Peyer's patch (tissue), 4 donors: ENCODE results near the gene DMKN. TPM values are rescaled to one million over a fixed set of nuclear protein-coding genes. Genes with fewer than 3 reads are reported as not detected.

ENCODE experiments used
- DNase-seq, 3 donors: peaks; one replicate each; pipeline ENCODE4 v3.0.0-alpha.2; 2017 to 2019
- H3K27ac ChIP-seq, 4 donors: fragments of 200-600 bp; sonication (generic); one replicate each; pipeline ENCODE4 v1.5.1; 2016 to 2019
- H3K27me3 ChIP-seq, 2 donors: fragments of 200-600 bp; sonication (generic); one replicate each; pipeline ENCODE4 v1.5.1; 2019
- H3K36me3 ChIP-seq, 3 donors: fragments of 200-600 bp; sonication (generic); one replicate each; pipeline ENCODE4 v1.5.1; 2016 to 2019
- H3K4me1 ChIP-seq, 4 donors: fragments of 200-600 bp; sonication (generic); one replicate each; pipeline ENCODE4 v1.5.1; 2016 to 2019
- H3K4me3 ChIP-seq, 4 donors: fragments of 200-600 bp; sonication (generic); 1 replicate in 3 of 4; 2 replicates in 1 of 4; pipeline ENCODE4 v1.5.1; 2016 to 2019; ENCODE audit warnings: mild to moderate bottlenecking in 1 of 4
- H3K9me3 ChIP-seq, 4 donors: fragments of 200-600 bp; sonication (generic); one replicate each; pipeline ENCODE4 v1.5.1; 2016 to 2019; ENCODE audit warnings: mild to moderate bottlenecking in 1 of 4
- CTCF ChIP-seq, 6 experiments: fragments of 450-650 bp in 4 of 6; fragments of 200-600 bp in 2 of 6; sonication (generic) in 1 of 6; IDR thresholded peaks; one replicate each; pipeline ENCODE4 v1.5.1; 2017 to 2019; ENCODE audit warnings: antibody characterized with exemption in 6 of 6, mild to moderate bottlenecking in 3 of 6, moderate library complexity in 1 of 6
- POLR2A ChIP-seq, 2 donors: fragments of 450-650 bp; IDR thresholded peaks; one replicate each; pipeline ENCODE4 v1.5.1; 2017; ENCODE audit warnings: antibody characterized with exemption in 2 of 2, mild to moderate bottlenecking in 2 of 2, moderate library complexity in 2 of 2
- total RNA-seq, 4 donors: library from RNA; depleted of rRNA; stranded (reverse); fragments of >200 nt; gene quantifications; one replicate each; pipeline ENCODE4 v1.1.0, GENCODE V29; 2016

Gene DMKN
- total RNA-seq, 4 donors from 2014 or later, result 1.9 to 29.7 (median 10.7) TPM; not detected in 1

- no peak for DNase-seq
- H3K4me3 ChIP-seq, result no peak overlapping the region
- H3K4me1 ChIP-seq, result peaks cover 0 to 12% (median 5%) of the 10 kb centered on the region in 4 donors
- no peak overlapping the region for H3K27ac ChIP-seq
- H3K36me3 ChIP-seq, result no peaks in the 10 kb centered on the region
- peaks cover 0 to 4% (median 0%) of the 10 kb centered on the region in 4 donors for H3K9me3 ChIP-seq
- H3K27me3 ChIP-seq, result no peaks in the 10 kb centered on the region
- TF ChIP-seq CTCF (IDR thresholded peaks at IDR 0.05), result no peak
- no peak for TF ChIP-seq POLR2A (IDR thresholded peaks at IDR 0.05)
Measured at GRCh38 chr19:35560271-35560670, 46.8 kb upstream of the DMKN start.

DNA sequence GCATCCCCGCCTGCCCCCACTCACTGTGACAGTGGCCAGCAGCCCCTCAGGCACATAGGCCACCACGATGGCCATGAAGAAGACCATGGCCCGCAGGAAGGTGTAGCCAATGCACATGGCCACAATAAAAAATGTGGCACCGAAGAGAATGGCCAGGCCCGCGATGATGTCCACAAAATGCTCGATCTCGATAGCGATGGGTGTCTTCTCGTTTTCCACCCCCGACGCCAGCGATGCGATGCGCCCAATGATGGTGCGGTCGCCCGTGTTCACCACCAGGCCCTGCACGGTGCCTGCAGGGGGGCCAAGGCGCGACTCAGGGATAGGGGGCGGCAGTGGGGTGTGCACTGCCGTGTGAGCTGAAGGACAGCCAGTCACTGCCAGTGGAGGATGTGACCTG is 46.3 kb upstream of the DMKN start:
- Histone ChIP-seq H3K4me1 (peaks cover 0 to 12% (median 5%) of the 10 kb centered on the region in 4 donors), H3K9me3 (peaks cover 0 to 4% (median 0%) of the 10 kb centered on the region in 4 donors), H3K27ac (no peak overlapping the region), H3K4me3 (no peak overlapping the region), H3K27me3 (no peaks in the 10 kb centered on the region), H3K36me3 (no peaks in the 10 kb centered on the region)
- TF ChIP-seq CTCF (IDR thresholded peaks at IDR 0.05) (no peak), POLR2A (IDR thresholded peaks at IDR 0.05) (no peak)
- DNase-seq, result no peak

GRCh38 chr19:35559281-35559659 is 45.8 kb upstream of the DMKN start:
- Histone ChIP-seq H3K4me3 (no peak overlapping the region), H3K9me3 (peaks cover 0 to 4% (median 0%) of the 10 kb centered on the region in 4 donors), H3K27me3 (no peaks in the 10 kb centered on the region), H3K4me1 (peaks cover 0 to 12% (median 5%) of the 10 kb centered on the region in 4 donors), H3K36me3 (no peaks in the 10 kb centered on the region), H3K27ac (no peak overlapping the region)
- peak in 1 of 3 donors; percentile 31 for DNase-seq
- TF ChIP-seq CTCF (IDR thresholded peaks at IDR 0.05), result no peak
- TF ChIP-seq POLR2A (IDR thresholded peaks at IDR 0.05), result no peak

DNA sequence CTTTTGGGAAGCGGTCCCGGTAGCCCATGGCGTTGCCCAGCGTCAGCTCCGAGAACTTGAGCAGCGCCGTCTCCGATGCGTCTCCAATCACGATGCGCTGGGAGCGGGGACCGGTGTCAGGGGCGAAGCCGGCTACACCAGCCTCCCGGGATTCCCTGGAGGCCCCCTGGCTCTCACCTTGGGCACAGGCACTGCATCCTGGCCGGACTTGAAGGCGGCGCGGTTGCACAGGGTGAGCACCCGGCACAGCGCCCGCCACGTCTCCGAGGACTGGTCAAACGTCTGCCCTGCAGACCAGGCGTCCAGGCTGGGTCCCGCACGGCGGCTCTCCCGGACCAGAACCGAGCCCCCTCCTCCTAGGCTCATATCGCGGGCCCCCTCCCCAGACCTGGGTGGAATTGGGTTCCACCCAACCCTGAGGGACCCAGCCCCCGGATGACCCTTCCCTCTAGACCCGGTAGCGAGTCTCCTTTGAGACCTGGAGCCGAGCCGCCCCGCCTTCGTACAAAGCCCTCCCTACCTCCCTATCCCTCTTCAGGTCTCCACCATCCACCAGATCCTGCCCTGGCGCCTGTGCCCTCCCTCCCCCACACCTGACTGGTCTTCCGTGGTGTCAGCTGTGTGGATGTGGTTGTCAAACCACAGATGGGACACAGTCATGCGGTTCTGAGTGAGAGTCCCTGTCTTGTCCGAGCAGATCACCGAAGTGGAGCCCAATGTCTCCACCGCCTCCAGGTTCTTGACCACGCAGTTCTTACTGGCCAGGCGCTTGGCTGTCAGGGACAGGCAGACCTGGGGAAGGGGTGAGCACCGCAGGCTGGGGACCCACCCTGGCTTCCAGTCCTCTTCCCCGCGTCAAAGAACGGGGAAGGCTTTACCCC is 45.2 kb upstream of the DMKN start:
- Histone ChIP-seq H3K4me1 (peaks cover 0 to 12% (median 5%) of the 10 kb centered on the region in 4 donors), H3K36me3 (no peaks in the 10 kb centered on the region), H3K9me3 (peaks cover 0 to 4% (median 0%) of the 10 kb centered on the region in 4 donors), H3K27ac (no peak overlapping the region), H3K27me3 (no peaks in the 10 kb centered on the region), H3K4me3 (peak overlapping the region in 2 of 4 donors; percentile 37 to 38)
- TF ChIP-seq POLR2A (IDR thresholded peaks at IDR 0.05), result no peak
- DNase-seq, result no peak

GRCh38 chr19:35557539-35558399 is 44.3 kb upstream of the DMKN start:
- H3K36me3 ChIP-seq, result no peaks in the 10 kb centered on the region
- no peaks in the 10 kb centered on the region for H3K27me3 ChIP-seq
- H3K4me3 ChIP-seq, result peak overlapping the region in 3 of 4 donors; percentile 27 to 38 (median 37)
- DNase-seq, result peak in 2 of 3 donors; percentile 40 to 61
- TF ChIP-seq POLR2A (IDR thresholded peaks at IDR 0.05), result no peak
- TF ChIP-seq CTCF (IDR thresholded peaks at IDR 0.05), result no peak
- H3K4me1 ChIP-seq, result peaks cover 0 to 12% (median 5%) of the 10 kb centered on the region in 4 donors
- H3K9me3 ChIP-seq, result peaks cover 0 to 4% (median 0%) of the 10 kb centered on the region in 4 donors
- H3K27ac ChIP-seq, result no peak overlapping the region
